Loucy (cell line): Measurements from ENCODE around the gene RAN.
A peak's percentile ranks its signal among the peaks of the same experiment; 100 is the strongest.

Source experiments
- CTCF ChIP-seq: fragments of 200-600 bp; sonication (generic); conservative IDR thresholded peaks from 2 replicates; pipeline ENCODE4 v1.5.1; 2014; ENCODE audit warnings: mild to moderate bottlenecking, antibody characterized with exemption, low read length
- EZH2phosphoT487 ChIP-seq: fragments of 200-600 bp; IDR thresholded peaks from 2 replicates; pipeline ENCODE4 v1.6.1; 2018; ENCODE audit warnings: antibody characterized with exemption, mild to moderate bottlenecking, moderate library complexity, borderline replicate concordance

GRCh38 chr12:130876758-130877157 is 4.9 kb downstream of the RAN start:
- TF ChIP-seq EZH2phosphoT487, result no peak
- TF ChIP-seq CTCF, result peak; percentile 24; the same call in 1 of the 2 replicates
